ENCODE measurements around the gene MAPRE2.

Gene MAPRE2

GRCh38 chr18:35091841-35092240 lies 50.6 kb downstream of the MAPRE2 start:
- H3K9me3 ChIP-seq (ENCODE audit: insufficient read depth, low read length): no peaks in the 10 kb centered on the region
- no peak overlapping the region for H3K4me2 ChIP-seq (ENCODE audit: low read depth, low read length, poor library complexity, severe bottlenecking)
- no peaks in the 10 kb centered on the region for H3K36me3 ChIP-seq (ENCODE audit: low read length)
- no peaks in the 10 kb centered on the region for H4K20me1 ChIP-seq (ENCODE audit: low read depth, low read length)
- no peaks in the 10 kb centered on the region for H3K79me2 ChIP-seq (ENCODE audit: insufficient read depth, low read length)
- no peaks in the 10 kb centered on the region for H3F3A ChIP-seq (ENCODE audit: insufficient read depth)
- no peak overlapping the region for H3K27ac ChIP-seq (ENCODE audit: low read depth, low read length)
- no peak overlapping the region for H3K9ac ChIP-seq (ENCODE audit: low read length)
- no peak for TF ChIP-seq EZH2phosphoT487 (conservative IDR thresholded peaks at IDR 0.05; ENCODE audit: low read length)
- TF ChIP-seq, protein P1, sequence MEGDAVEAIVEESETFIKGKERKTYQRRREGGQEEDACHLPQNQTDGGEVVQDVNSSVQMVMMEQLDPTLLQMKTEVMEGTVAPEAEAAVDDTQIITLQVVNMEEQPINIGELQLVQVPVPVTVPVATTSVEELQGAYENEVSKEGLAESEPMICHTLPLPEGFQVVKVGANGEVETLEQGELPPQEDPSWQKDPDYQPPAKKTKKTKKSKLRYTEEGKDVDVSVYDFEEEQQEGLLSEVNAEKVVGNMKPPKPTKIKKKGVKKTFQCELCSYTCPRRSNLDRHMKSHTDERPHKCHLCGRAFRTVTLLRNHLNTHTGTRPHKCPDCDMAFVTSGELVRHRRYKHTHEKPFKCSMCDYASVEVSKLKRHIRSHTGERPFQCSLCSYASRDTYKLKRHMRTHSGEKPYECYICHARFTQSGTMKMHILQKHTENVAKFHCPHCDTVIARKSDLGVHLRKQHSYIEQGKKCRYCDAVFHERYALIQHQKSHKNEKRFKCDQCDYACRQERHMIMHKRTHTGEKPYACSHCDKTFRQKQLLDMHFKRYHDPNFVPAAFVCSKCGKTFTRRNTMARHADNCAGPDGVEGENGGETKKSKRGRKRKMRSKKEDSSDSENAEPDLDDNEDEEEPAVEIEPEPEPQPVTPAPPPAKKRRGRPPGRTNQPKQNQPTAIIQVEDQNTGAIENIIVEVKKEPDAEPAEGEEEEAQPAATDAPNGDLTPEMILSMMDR (IDR thresholded peaks at IDR 0.05; ENCODE audit: insufficient read depth, low read length, poor library complexity, severe bottlenecking): no peak
- no peaks in the 10 kb centered on the region for H3K9me2 ChIP-seq (replicated peaks; ENCODE audit: insufficient read depth, low read length)
- H3K4me3 ChIP-seq (ENCODE audit: insufficient read depth, low read length, poor library complexity, severe bottlenecking): no peak overlapping the region
- H3K27me3 ChIP-seq (ENCODE audit: low read length): no peaks in the 10 kb centered on the region
- no peak overlapping the region for H2AFZ ChIP-seq (ENCODE audit: low read depth, low read length, severe bottlenecking)

DNA sequence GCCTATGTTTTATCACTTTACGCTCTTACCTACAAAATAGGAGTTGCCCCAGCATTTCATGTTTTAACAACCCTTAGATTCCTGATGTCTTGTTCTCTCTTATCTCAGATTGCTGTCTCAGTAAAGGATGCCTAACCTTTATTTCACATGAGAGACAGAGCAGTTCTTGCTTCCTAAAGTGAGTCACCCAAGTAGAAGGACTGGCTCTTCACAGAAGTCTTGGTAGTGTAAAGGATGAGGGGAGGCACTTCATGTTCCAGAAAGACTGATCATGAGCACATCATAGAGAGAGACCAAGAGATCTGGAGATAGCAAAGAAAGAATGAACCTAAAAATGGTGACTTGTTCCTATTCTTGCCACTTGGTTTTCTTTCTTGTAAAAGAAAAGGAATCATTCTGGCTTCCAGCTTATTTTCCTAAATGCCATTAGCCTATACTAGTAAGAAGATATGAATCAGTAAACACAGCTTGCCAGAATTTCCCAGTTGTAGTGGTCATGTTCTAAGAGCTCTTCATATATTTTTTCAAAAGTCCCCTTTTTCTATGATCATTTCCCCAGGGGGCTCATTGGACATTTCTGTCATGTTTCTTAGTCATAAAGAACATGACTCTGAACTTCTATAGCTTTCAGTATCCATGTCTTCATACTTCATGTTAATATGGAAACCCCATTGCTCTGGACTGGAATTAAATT lies 54.9 kb downstream of the MAPRE2 start:
- Histone ChIP-seq H3K4me3 (ENCODE audit: insufficient read depth, low read length, poor library complexity, severe bottlenecking) (no peak overlapping the region), H3K79me2 (ENCODE audit: insufficient read depth, low read length) (no peaks in the 10 kb centered on the region), H3K9ac (ENCODE audit: low read length) (no peak overlapping the region), H3K9me2 (replicated peaks; ENCODE audit: insufficient read depth, low read length) (no peaks in the 10 kb centered on the region), H3K9me3 (ENCODE audit: insufficient read depth, low read length) (no peaks in the 10 kb centered on the region), H3F3A (ENCODE audit: insufficient read depth) (no peaks in the 10 kb centered on the region), H4K20me1 (ENCODE audit: low read depth, low read length) (no peaks in the 10 kb centered on the region), H3K27ac (ENCODE audit: low read depth, low read length) (no peak overlapping the region), H3K4me2 (ENCODE audit: low read depth, low read length, poor library complexity, severe bottlenecking) (no peak overlapping the region), H3K36me3 (ENCODE audit: low read length) (no peaks in the 10 kb centered on the region), H2AFZ (ENCODE audit: low read depth, low read length, severe bottlenecking) (no peak overlapping the region), H3K27me3 (ENCODE audit: low read length) (no peaks in the 10 kb centered on the region)
- TF ChIP-seq EZH2phosphoT487 (conservative IDR thresholded peaks at IDR 0.05; ENCODE audit: low read length): no peak
- TF ChIP-seq, protein P1 (IDR thresholded peaks at IDR 0.05; ENCODE audit: insufficient read depth, low read length, poor library complexity, severe bottlenecking): no peak

DNA sequence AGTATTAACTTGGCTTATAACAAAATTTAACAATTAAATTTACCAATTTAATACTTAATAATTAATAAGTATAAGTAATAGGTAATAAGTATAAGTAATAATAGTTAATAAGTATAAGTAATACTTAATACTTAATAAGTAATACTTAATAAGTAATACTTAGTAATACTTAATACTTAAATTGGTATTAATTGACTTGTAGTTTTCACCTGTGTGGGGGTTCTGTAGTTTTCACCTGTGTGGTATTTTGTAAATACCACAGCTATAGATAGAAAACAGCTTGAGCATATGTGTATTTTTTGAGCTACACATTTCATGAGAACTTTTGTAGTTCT lies 55.4 kb downstream of the MAPRE2 start:
- no peaks in the 10 kb centered on the region for H4K20me1 ChIP-seq (ENCODE audit: low read depth, low read length)
- no peaks in the 10 kb centered on the region for H3K9me2 ChIP-seq (replicated peaks; ENCODE audit: insufficient read depth, low read length)
- TF ChIP-seq EZH2phosphoT487 (conservative IDR thresholded peaks at IDR 0.05; ENCODE audit: low read length): no peak
- TF ChIP-seq, protein P1 (IDR thresholded peaks at IDR 0.05; ENCODE audit: insufficient read depth, low read length, poor library complexity, severe bottlenecking): no peak

More for the DNA sequence above, 55.4 kb downstream of the MAPRE2 start:
- Histone ChIP-seq H3K79me2 (ENCODE audit: insufficient read depth, low read length) (no peaks in the 10 kb centered on the region), H3F3A (ENCODE audit: insufficient read depth) (no peaks in the 10 kb centered on the region), H3K4me2 (ENCODE audit: low read depth, low read length, poor library complexity, severe bottlenecking) (no peak overlapping the region), H3K36me3 (ENCODE audit: low read length) (no peaks in the 10 kb centered on the region), H3K4me3 (ENCODE audit: insufficient read depth, low read length, poor library complexity, severe bottlenecking) (no peak overlapping the region), H3K9ac (ENCODE audit: low read length) (no peak overlapping the region), H3K27ac (ENCODE audit: low read depth, low read length) (no peak overlapping the region), H3K9me3 (ENCODE audit: insufficient read depth, low read length) (no peaks in the 10 kb centered on the region), H2AFZ (ENCODE audit: low read depth, low read length, severe bottlenecking) (no peak overlapping the region), H3K27me3 (ENCODE audit: low read length) (no peaks in the 10 kb centered on the region)

All from SU-DHL-6 (cell line).